Measurements from ENCODE around the gene SLC26A1.

DNA sequence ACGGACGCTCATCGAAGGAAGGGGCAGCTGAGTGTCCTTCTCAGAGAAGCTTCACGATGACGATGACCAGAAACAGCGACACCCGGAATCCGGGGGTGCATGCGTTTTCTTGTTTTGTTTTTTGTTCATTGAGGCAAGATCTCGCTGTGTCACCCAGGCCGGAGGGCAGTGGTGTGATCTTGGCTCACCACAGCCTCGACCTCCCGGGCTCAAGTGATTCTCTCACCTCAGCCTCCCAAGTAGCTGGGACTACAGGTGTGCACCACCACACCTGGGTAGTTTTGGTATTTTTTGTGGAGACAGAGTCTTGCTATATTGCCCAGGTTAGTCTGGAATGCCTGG is 39.7 kb downstream of the SLC26A1 start:
- TF ChIP-seq, protein P1, sequence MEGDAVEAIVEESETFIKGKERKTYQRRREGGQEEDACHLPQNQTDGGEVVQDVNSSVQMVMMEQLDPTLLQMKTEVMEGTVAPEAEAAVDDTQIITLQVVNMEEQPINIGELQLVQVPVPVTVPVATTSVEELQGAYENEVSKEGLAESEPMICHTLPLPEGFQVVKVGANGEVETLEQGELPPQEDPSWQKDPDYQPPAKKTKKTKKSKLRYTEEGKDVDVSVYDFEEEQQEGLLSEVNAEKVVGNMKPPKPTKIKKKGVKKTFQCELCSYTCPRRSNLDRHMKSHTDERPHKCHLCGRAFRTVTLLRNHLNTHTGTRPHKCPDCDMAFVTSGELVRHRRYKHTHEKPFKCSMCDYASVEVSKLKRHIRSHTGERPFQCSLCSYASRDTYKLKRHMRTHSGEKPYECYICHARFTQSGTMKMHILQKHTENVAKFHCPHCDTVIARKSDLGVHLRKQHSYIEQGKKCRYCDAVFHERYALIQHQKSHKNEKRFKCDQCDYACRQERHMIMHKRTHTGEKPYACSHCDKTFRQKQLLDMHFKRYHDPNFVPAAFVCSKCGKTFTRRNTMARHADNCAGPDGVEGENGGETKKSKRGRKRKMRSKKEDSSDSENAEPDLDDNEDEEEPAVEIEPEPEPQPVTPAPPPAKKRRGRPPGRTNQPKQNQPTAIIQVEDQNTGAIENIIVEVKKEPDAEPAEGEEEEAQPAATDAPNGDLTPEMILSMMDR (IDR thresholded peaks at IDR 0.05): no peak
- no peak for TF ChIP-seq POLR2AphosphoS5 (IDR thresholded peaks at IDR 0.05)
- no peak for TF ChIP-seq POLR2A (IDR thresholded peaks at IDR 0.05)
